HG02588 (cell line): ENCODE results near the gene TMEM164.

Experiments
- ATAC-seq: cut with Tn5 transposase; IDR thresholded peaks from one replicate; pipeline ENCODE4 v1.9.1; 2021; ENCODE audit warnings: mild to moderate bottlenecking, moderate library complexity; ENCODE audit not compliant: unreplicated experiment

TMEM164 gene

DNA sequence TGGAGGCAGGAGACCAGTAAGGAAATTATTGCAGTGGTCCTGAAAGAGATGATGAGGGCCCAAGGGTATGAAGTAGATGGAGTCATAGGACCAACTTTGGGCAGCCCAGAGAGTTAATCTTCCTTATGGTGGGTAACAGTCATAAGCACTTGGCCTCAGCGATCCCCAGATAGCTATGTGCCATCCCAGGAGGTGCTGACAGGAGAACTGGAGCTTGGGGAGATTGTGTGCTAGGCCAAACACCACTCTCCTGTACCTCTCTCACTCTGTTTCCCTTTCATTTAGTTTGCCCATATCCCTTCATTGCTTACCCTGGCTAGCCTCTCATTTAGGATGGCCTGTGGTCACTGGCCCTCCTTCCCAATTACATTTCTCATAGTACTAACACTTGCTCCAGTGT, 60.0 kb downstream of the TMEM164 start:
- no peak for ATAC-seq

DNA sequence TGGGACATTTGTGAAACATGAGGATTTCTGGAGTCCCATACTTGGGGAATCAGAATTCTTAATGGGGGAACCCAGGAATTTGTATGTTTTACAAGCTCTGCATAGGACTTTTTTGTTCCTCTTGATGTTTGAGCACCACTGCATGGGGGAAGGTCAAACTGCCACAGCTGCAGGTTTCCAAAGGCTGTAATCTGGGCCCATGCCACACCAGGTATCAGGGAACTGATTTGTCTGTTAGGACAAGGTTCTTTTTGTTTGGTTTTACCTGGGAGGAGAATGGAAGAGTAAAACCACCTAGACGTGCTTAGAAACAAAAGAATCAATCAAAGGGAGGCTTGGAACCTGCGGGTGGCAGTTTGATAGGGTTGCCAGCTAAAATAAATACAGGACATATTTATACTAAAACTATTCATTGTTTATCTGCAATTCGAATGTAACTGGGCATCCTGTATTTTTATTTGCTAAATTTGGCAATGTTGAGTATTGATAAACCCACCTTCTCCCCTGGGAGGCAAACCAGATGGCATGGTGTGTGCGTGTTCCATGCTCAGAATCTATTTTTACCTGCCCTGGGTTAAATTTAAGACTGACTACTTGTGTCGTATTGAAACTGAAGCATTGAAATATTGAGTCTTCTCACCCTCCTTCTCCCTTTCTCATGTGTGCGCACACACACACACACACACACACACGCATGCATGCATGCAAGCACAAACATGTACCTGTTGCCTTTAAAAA, 63.7 kb downstream of the TMEM164 start:
- ATAC-seq, result no peak

DNA sequence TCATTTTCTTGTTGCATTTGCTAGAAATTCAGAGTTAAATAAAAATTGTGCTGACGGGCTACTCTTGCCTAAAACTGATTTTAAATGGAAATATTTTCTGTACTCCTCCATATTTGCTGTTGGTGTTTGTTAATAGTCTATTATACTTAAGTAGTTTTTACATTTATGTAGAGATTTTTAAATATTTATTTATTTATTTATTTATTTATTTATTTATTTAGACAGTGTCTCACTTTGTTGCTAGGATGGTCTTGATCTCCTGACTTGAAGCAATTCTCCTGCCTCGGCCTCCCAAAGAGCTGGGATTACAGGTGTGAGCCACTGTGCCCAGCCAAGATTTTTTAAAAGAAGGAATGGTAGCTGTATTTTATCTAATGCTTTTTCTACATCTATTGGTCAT, 68.1 kb downstream of the TMEM164 start:
- ATAC-seq, result no peak

DNA sequence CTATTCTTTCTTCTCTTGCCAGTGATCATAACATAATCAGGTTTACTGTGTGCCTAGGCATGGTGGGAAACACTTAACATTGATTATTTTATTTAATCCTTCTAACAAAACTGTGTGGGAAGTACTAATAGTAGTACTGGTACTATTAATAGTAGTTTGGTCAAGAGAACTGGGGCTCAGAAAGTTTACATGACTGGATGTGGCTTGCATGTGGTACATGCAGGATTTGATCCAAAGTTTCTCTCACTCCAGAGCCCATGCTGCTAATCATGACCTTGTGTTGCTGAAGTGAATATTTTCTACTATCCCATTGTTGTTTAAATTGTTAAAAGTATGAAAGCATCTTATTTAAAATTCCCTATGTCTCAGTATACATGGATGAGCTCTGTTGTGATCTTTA, 78.4 kb downstream of the TMEM164 start:
- ATAC-seq, result no peak

DNA sequence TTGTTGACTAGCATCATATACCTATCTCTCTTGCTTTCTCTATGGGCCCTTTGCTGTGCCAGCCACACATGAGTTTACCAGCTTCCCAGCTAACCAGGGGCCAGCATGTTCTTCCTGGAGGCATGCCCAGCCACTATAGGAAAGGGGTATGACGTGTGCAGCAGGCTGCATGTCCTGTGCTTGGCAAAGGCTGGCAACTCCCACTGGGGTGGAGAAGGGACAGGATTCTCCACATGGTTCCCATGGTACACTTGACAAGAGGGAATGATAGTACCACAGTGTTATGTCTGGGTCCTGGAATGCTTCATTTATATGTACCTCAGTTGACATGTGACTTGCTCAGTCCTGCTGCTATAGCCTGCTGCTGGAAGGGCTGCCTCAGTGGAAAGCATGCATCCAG, 78.8 kb downstream of the TMEM164 start:
- ATAC-seq, result no peak

DNA sequence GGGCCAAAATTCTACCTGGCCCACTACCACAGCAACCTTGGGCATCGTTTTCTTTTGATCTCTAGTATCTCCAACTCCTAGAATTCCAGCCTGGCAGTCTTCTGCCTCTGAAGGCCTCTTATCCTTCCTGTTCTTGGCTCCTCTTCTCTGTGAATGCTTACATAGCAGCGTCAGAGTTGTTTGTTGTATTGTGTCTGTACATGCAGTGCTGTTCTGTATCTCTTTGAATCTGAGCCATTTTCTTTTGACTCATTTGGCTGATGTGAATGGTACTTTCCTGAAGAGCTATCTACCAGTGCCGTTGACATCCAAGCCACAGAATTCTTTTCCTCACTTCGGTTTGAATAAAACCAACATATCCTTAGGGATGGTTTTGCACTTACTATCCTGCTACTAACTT, 79.2 kb downstream of the TMEM164 start:
- no peak for ATAC-seq

DNA sequence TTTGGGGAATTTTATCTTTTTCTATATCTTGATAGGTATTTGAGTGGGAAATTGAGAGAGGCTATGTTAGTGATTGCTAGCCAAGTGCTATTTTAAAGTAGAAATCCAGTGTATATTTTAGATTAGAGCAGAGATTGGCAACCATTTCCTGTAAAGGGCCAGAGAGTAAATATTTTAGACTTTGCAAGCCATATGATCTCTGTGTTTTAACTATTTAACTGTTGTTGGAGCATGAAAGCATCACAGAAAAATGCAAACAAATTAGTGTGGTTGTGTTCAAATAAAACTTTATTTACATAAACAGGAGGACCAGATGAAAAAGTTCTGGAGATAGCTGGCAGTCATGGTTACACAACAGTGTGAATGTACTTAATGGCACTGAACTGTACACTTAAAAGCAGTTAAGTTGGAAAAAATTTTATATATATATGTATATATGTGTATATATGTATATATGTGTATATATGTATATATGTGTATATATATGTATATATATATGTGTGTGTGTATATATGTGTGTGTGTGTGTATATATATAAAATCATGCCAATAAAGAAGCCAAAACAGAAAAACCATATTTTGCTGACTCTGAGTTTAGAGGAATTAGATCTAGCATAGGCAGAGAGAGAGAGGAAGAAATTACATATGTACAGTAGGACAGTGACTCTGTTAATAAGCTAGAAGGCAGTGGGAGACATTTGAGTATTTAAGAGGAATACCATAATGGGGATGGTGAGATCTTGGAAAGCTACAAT, 83.4 kb downstream of the TMEM164 start:
- no peak for ATAC-seq

DNA sequence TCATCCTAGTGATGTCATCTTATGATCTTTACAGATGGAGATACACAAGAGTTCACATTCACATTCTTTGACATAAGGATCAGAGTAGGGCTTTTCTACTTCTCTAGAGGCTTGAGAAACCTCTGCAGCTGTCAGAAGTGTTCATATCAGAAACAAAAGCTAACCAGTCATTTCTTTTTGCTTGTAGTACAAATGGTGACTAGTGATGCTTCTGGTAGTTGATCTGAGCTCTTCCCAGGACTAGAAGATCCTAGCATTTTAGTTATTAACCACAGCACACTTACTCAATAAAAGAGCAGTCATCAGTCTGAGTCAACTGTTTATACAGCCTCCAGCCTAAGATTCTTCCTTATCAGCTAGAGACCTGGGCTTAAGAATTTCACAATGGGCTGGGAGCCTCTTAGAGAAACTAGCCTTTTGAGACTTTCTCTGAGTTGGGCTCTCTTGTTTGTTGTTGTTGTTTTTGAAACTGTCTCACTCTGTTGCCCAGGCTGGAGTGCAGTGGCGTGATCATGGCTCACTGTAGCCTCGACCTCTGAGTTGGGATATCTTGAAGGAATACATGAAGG, 84.1 kb downstream of the TMEM164 start:
- no peak for ATAC-seq

DNA sequence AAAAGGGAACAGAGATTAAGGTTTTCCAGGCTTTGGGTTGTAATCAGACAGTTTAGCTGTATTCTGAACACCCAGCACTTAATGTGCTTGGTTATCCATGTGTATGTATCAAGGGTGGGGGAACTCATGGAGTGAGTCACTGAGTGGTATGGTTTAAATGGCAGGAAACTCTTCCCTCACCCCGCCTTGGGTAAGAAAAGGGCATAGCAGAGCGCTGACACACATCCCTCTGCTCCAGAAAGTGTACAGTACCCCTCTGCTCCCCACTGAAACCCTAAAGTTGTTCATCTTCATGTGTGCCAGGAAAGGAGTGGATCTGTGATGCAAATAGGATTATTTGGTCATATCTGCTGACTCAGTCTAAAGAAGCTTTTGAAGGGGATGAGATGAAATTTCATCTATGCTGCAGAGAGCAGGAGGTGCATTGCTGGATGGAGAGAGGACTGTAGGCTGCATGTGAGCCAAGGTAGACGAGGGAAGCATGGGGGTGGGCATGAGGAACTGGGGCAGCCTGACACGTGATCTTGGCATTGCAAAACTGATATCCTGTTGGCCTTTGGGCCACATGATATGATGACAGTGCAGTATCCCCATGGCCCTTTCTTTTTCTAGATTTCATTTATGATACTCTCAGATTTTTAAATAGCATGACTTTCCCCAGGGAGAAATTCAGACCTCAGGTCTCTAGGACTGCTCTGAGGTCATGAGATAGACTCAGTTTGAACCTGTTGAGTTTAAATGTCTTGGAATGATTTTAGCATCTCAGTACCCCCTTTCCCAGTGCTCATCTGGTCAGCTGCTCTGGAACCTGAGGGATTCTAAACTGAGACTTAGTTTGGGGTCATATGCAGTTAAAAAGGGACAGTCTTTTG, 84.8 kb downstream of the TMEM164 start:
- ATAC-seq, result no peak

DNA sequence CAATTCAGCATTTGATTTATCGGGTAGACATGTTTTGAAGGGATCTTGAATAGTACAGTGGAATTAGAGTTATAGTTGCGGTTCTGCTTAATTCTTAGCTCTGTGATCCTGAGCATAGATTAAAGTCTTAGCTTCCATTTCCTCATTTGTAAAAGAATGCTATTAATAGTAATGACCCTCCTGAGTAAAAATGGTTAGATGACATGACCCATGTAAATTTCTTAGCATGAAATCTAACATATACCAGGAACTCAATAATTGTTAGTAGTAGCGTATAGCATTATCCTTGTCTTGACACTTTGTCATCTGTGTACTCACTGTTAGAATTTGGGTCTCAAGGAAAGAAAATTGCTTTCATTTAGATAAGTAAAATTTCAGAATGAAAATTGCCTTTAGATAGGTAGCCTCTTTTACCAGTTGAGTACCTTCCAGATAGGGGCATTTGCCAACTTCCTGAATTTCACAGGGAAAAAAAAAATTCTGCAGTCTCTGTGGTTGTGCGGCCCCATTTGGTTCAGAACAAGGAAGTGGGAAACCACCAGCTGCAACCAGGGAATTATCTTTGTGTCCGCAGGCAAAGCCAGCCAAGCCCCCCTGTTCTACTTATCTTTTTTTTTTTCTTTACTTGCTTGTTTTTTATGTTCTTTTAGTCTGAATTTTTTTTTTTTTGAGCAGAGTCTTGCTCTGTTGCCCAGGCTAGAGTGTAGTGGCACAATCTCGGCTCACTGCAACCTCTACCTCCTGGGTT, 86.9 kb downstream of the TMEM164 start:
- no peak for ATAC-seq

DNA sequence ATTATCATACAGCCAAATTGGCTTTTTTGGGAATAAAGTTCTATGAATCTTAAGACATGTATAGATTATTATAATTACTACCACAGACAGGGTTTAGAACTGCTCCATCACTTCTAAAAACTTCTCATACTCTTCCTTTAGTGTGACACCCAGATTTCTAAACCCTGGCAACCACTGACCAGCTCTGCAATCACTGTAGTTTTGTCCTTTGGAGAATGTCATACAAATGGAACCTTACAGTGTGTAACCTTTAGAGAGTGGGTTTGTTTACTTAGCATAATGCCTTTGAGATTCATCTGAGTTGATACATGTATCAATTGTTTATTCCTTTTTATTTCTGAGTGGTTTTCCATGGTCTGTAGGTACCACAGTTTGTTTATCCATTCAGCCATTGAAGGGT, 95.0 kb downstream of the TMEM164 start:
- no peak for ATAC-seq

DNA sequence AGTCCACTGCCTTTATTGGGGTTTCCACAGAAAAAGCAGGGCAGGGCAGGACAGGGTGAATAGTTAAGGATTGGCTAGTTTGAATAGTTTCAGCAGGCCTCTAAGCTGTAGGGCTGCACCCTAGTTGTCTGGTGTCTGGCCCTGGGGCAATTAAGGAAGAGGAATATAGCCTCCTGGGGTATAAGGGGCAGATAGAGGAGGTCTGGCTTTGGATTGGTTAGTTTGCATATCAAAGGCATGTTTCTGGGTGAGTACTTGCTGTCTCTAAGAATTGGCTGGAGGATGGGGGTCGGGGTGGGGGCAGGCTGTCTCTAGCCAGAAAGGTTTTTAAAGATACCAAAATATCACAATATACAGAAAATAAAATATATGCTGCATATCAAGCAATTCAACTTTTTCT, 100.4 kb downstream of the TMEM164 start:
- no peak for ATAC-seq

DNA sequence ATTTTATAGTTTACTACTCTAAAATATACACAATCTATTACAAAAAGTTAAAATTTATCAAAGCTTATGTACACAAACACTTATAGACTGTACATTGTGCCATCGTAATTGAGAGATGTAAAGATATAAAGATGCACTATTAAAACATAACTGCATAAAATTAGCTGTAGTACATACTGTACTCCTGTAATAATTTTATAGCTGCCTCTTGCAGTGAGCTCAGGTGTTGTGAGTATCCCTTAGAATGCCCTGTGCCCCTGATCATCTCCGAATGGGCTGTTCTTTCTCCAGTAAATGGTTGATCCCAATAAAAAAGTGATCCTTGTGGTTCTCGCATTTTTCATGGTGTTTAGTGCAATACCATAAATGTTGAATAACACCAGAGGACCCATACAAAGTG, 101.2 kb downstream of the TMEM164 start:
- ATAC-seq, result no peak

DNA sequence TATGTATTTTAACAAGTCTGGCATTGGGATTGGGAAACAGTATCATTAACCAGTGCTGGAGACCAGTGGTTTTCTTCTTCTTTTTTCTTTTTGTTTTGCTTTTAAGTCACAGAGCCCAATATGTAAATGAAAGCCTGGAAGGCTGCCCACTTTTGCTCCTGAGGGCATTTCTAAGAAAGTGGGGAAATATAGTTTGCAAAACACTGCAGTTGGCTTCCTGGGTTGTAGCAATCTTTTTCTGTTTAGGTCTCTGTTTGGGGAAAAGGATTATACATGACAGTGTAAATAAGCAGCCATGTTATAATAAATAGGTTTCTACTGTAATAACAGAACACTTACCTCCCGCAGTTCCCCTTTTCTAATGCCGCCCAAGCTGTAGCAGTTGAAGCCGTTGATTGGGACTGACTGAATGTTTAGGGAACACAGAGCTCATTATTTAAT, 105.5 kb downstream of the TMEM164 start:
- no peak for ATAC-seq

DNA sequence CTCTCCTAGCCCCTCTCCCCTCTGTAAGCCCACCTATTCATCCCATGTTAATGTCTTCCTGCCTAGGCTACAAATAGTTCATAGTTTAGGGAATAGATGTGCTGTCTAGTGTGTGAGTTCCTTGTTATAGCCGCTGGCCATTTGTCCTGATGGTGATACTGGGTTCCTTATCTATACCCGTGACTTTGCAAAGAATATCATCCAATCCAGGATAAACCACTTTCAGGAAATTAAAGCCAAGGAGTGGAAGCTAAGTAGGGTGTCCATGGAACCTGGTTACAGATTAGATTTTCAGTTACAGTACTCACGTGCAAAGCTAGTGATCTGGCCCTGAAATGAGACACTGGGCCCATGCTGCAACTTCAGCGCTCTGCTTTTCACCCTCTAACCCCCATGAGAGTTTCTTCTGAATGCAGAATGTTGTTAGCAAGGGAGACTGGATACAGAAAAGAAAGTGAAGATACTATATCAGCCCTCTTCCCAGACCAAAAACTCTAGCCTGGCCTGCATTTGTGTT, 111.4 kb downstream of the TMEM164 start:
- ATAC-seq, result no peak

DNA sequence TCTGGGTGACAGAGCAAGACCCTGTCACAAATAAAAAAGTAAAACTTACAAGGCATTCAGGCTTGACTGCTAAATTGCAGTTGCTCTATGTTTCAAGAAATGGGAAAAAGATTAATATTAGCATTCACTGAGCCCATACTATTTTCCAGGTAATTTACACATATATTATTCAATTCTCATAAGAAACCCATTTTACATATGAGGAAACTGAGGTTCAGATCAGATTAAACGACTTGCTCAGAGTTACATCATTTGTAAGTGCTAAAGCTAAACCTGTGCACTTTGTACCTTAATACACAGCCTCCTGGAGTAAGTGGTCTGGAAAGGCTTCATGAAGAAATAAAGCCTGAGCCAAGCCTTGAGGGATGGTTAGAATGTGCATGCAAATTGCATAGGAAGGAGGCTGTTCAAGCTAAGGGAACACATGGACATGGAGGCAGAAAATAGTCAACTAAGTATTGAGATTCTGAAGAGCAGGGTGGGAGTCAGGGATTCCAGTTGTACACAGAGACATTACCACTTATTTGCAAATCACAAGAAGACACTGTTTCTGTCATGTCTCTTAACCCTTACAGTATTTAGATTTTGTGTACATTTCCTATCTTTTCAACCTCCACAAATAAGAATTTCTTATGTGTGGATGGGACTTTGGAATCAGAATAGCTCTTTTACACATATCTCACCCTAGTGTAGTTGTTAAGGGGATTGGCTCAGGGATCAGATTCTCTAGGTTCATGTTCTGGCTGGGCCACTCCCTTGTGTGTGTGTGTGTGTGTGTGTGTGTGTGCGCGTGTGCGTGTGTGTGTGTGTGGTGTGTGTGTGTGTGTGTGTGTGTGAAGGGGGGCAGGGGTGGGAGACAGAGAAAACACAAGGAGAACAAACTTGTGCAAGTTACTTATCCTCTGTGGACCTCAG, 113.4 kb downstream of the TMEM164 start:
- ATAC-seq, result no peak

DNA sequence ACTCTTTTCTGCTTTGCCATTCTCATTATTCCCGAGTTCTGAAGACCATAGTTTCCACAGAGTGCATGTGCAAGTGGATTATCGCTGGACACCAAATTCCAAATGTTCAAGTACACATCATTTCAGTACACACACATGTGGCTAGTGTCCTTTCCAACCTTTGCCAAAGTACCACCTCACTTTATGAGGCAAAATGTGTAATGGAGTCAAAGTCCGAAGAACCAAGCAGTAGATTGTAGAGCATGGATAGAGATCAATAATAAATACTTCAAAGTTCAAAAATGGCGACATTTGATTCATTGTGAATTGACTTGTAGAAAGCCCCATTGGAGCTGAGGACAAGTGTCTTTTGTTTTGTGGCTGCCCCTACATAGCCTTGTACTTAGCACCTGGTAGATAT, 115.6 kb downstream of the TMEM164 start:
- no peak for ATAC-seq

DNA sequence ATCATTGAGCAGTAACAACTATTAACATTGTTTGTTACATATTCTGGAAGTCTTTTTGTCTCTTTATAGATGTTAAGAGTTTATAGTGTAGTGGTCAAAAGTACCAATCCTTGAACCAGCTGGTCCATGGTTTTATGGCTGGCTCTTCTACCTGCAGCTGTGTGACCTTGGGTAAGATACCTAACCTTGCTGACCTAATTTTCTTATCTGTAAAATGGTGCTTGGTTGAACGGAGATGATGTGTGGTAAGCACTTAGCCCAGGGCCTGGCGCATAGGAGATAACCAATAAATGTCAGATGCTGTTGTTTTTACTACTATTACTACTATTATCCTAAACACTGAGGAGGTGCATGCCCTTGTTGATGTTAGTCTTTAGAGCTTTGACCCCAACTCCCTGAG, 116.6 kb downstream of the TMEM164 start:
- no peak for ATAC-seq

DNA sequence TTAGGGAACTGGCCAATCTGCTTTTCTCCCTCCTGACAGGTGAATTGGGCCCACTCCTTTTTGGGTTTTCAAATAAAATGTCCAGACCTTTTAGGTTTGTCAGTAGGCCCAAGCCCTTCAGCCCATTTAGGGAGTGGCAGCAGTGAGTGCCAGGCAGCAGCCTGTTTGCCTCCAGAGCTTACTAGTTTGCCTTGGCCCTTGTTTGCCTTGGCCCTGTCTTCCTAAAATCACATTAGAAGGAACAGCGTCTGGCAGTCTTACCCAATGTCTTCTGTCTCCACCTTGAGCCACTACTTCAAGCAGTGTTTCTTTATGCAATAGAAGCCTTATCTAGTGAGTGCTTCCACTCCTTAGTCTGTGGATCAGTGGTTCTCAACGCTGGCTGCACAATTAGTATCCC, 117.1 kb downstream of the TMEM164 start:
- ATAC-seq, result no peak
